Nucleus accumbens (tissue), 56 donors: ENCODE measurements around the gene PRSS2.

ENCODE experiments used
- DNase-seq, 56 donors: peaks; one replicate each; lab custom pipeline; 2025; lab: John Stamatoyannopoulos, UW

PRSS2 gene

GRCh38 chr7:142819530-142819929 is 48.8 kb downstream of the PRSS2 start:
- no peak for DNase-seq

DNA sequence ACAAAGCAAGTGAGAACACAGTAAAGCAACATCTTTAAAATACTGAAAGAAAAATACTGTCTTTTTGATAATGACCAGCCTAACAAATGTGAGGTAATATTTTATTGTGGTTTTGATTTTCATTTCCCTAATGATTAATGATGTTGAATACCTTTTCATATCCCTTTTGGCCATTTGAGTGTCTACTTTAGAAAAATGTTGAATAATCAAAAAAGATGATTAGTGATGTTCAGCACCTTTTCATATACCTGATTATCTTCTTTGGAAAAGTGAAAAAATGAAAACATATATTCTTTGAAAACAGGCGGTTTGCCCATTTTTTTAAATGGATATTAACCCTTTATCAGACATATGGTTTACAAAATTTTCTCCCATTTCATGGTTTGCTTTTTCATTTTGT is 51.9 kb downstream of the PRSS2 start:
- no peak for DNase-seq
